SK-N-DZ (cell line): Measurements from ENCODE around the gene SLC35F6.

ENCODE experiments used
- DNase-seq: peaks from one replicate; pipeline ENCODE4 v3.0.0-alpha.2; 2015; ENCODE audit warnings: low spot score

SLC35F6 gene

GRCh38 chr2:26818255-26818654, 54.2 kb downstream of the SLC35F6 start:
- DNase-seq, result no peak

DNA sequence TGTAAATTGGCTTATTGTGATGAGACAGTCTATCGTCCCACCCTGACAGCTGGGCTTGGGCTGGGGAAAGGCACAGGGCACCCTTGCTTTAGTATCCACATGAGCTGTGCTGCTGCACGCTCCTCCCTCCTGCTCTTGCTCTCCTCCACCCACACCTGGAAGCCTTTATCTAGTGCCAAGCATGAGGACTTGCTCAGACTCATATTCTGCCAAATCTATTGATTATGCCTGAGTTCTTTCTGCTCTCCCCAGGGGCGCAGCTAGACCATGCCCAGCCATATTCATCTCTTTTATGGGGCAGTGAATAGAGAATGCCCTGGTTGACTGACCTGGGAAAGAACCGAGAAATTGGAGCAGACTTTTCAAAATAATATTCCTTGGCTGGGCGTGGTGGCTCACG, 54.9 kb downstream of the SLC35F6 start:
- DNase-seq, result no peak

DNA sequence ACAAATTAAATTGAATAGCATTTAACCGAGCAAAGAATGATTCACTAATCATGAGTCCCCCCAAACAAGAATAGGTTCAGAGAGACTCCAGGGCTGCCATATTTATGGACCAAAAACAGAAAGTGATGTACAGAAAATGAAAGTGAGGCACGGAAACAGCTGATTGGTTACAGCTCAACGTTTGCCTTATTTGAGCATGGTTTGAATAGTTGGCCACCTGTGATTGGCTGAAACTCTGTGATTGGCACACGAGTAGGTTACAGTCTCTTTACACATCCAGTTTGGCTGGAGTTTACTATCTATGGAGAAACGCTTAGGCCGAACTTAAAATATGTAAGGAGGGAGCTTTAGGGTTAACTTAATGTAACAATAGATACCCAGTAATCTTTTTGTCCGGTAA, 56.8 kb downstream of the SLC35F6 start:
- no peak for DNase-seq

DNA sequence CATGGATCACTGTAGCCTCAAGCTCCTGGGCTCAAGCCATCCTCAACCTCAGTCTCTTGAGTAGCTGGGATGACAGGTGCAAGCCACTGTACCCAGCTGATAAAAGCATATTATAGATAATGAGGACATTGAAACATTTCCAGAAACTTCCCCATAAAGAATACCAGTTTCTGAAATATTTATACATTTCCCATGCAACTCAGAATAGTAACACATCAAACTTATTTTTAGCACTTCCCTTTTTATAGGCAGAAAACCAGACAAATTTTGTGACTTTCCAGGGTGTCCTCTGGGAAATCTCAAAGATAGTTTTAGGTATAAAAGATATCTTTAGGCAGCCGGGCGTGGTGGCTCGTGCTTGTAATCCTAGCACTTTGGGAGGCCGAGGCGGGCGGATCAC, 58.8 kb downstream of the SLC35F6 start:
- DNase-seq, result no peak
